ENCODE results near the gene CRY1.
A peak's percentile ranks its signal among the peaks of the same experiment; 100 is the strongest.

CRY1 gene

GRCh38 chr12:106955377-106956047, 137.8 kb downstream of the CRY1 start, which contains the start of gene TMEM263:
TMEM263 (plus strand) TSS chr12:106955907; CDS start chr12:106967117, 11,210 bp downstream.
- DNase-seq: peak; percentile 95

GRCh38 chr12:106954462-106955376, 138.6 kb downstream of the CRY1 start:
- DNase-seq: no peak

GRCh38 chr12:106953352-106954250, 139.7 kb downstream of the CRY1 start:
- no peak for DNase-seq

GRCh38 chr12:106950591-106950990, 142.8 kb downstream of the CRY1 start:
- no peak for DNase-seq

- DNase-seq: no peak
These were observed 145.9 kb downstream of the CRY1 start for GRCh38 chr12:106947461-106947860.

- no peak for DNase-seq
These were observed 148.0 kb downstream of the CRY1 start for GRCh38 chr12:106945261-106945851.

GRCh38 chr12:106942775-106943174, 150.6 kb downstream of the CRY1 start:
- DNase-seq: no peak

- no peak for DNase-seq
These were observed 151.7 kb downstream of the CRY1 start for GRCh38 chr12:106941481-106942156.

Measured in activated CD4-positive, alpha-beta T cell treated with anti-CD3 and anti-CD28 coated beads, Interleukin-2, amount 50 U/mL, for 16 hours (primary cell).